Memory B cell (primary cell): ENCODE data around the gene TMEM256.

Source experiments
- ATAC-seq: fragments of 150-1000 bp; cut with Tn5 transposase; 2 replicates; pipeline ENCODE4 v1.10.0; 2021; ENCODE audit warnings: low read depth, mild to moderate bottlenecking, moderate library complexity
- DNase-seq, 2 donors: peaks; one replicate each; pipeline ENCODE4 v3.0.0; 2022; ENCODE audit warnings: low spot score in 2 of 2
- H3K27ac Mint-ChIP-seq: one replicate; pipeline ENCODE4 v1.8.0; 2022; ENCODE audit warnings: mild to moderate bottlenecking, moderate library complexity, mixed read lengths
- H3K27me3 Mint-ChIP-seq: one replicate; pipeline ENCODE4 v1.8.0; 2022; ENCODE audit warnings: mixed read lengths
- H3K36me3 Mint-ChIP-seq: one replicate; pipeline ENCODE4 v1.8.0; 2022; ENCODE audit warnings: mild to moderate bottlenecking, mixed read lengths
- H3K4me1 Mint-ChIP-seq: one replicate; pipeline ENCODE4 v1.8.0; 2022; ENCODE audit warnings: mixed read lengths
- H3K4me3 Mint-ChIP-seq: one replicate; pipeline ENCODE4 v1.8.0; 2022; ENCODE audit warnings: mild to moderate bottlenecking, moderate library complexity, mixed read lengths
- H3K9me3 Mint-ChIP-seq: one replicate; pipeline ENCODE4 v1.8.0; 2022; ENCODE audit warnings: mixed read lengths

TMEM256 gene

DNA sequence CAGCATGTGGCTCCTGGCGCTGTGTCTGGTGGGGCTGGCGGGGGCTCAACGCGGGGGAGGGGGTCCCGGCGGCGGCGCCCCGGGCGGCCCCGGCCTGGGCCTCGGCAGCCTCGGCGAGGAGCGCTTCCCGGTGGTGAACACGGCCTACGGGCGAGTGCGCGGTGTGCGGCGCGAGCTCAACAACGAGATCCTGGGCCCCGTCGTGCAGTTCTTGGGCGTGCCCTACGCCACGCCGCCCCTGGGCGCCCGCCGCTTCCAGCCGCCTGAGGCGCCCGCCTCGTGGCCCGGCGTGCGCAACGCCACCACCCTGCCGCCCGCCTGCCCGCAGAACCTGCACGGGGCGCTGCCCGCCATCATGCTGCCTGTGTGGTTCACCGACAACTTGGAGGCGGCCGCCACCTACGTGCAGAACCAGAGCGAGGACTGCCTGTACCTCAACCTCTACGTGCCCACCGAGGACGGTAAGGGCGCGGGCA lies 4.4 kb upstream of the TMEM256 start:
- Mint-ChIP-seq H3K9me3 (no peaks in the 10 kb centered on the region), H3K4me3 (no peak overlapping the region), H3K4me1 (peaks cover 12% of the 10 kb centered on the region), H3K36me3 (no peaks in the 10 kb centered on the region), H3K27ac (no peak overlapping the region), H3K27me3 (peaks cover 16% of the 10 kb centered on the region)
- ATAC-seq (no peak), DNase-seq (no peak)

DNA sequence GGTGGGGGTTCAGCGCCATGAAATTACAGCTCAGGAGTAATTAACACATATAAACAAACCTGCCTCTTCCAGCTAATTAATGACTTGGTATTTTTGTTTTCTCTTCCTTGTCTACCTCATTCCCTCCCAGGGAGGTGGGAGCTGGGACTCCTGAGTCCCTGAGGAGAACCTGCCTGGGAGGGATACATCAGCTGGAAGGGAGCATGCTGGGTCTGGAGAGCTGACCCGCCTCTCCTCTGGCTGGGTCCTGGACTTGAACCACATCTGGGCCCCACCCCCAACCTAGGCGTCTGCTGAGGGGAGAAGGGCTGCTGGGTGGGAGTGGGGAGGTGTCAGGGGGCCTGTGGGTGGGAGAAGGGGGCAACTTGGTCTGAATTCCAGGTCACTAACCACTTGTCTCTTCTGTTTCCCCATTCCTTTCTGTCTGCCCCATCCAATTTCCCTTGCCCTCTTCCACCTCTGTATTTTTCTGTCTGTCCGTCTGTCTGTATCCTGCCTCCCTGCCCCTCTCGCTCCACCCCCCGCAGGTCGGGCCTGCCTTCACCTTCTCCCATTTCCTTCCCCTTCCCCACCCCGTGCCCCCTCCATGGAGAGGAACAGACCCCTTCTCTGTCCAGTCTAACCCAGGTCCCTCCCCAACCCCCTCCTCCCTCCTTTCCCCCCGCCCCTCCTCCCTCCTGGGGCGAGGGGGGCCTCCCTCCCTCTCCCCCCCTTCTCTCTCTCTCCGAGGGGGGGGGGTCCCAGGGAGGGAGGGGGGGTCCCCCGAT lies 3.8 kb upstream of the TMEM256 start, which contains the start of gene NLGN2:
Gene NLGN2, plus strand, starts transcription at position 361 of the 767 bp plus-strand sequence. CDS start 411 bp downstream, outside the sequence.
- Mint-ChIP-seq H3K4me1 (peaks cover 16% of the 10 kb centered on the region), H3K27me3 (peaks cover 16% of the 10 kb centered on the region), H3K4me3 (peak within 1 kb of the TSS; percentile 35), H3K27ac (no peak within 1 kb of the TSS), H3K9me3 (no peaks in the 10 kb centered on the region), H3K36me3 (no peaks in the 10 kb centered on the region)
- no peak for ATAC-seq
- DNase-seq = no peak

DNA sequence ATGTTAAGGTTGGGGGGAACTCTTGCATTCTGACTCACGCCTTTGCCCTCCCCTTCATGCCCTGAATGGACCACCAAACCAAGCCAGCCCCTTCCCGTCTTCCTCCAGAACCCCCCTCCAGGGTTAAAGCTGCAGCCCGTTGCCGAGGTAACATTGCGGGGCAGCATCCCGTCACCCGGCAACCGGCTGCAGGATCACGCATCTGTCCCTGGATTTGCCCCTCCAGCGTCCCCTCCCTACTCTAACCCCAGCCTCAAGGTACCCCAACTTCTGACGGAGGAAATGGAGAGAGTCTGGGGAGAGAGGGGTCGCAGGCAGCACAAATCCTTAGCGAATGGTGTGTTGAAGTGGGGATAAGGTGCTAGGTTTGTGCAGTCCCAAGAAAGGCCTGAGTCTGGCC lies 3.2 kb upstream of the TMEM256 start:
- H3K4me1 Mint-ChIP-seq = peaks cover 16% of the 10 kb centered on the region
- no peak overlapping the region for H3K27ac Mint-ChIP-seq
- no peaks in the 10 kb centered on the region for H3K9me3 Mint-ChIP-seq
- H3K27me3 Mint-ChIP-seq = peaks cover 16% of the 10 kb centered on the region
- ATAC-seq = no peak
- H3K4me3 Mint-ChIP-seq = no peak overlapping the region
- no peaks in the 10 kb centered on the region for H3K36me3 Mint-ChIP-seq
- DNase-seq = no peak

DNA sequence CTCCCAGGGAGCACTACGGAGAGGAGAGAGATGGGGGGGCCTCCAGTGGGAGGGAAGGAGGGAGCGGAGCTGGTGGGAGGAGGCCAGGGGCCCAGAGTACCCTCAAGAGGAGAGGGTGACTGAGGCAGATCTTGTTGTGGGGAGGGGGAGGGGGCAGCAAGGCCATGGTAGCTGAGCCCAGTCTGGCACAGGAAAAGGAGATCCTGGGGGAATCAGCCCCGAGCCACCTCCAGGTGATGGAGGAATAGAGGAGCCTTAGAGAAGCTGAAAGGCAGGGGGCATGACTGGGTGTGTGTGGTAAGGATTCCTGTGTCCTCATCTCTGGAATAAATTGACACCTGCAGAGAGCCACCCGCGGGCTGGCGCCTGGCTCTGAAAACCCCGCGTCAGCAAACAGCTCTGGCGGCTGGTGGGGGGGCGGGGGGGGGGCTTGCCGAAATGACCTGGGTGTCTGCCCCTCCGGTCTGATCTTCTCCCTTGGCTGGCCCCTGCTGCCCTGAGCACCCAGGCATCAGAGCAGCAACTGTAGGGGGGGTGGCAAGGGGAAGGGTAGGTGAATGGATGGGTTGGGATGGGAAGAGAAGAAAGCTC lies 2.4 kb upstream of the TMEM256 start:
- Mint-ChIP-seq H3K4me1 (peaks cover 19% of the 10 kb centered on the region), H3K9me3 (no peaks in the 10 kb centered on the region)

DNA sequence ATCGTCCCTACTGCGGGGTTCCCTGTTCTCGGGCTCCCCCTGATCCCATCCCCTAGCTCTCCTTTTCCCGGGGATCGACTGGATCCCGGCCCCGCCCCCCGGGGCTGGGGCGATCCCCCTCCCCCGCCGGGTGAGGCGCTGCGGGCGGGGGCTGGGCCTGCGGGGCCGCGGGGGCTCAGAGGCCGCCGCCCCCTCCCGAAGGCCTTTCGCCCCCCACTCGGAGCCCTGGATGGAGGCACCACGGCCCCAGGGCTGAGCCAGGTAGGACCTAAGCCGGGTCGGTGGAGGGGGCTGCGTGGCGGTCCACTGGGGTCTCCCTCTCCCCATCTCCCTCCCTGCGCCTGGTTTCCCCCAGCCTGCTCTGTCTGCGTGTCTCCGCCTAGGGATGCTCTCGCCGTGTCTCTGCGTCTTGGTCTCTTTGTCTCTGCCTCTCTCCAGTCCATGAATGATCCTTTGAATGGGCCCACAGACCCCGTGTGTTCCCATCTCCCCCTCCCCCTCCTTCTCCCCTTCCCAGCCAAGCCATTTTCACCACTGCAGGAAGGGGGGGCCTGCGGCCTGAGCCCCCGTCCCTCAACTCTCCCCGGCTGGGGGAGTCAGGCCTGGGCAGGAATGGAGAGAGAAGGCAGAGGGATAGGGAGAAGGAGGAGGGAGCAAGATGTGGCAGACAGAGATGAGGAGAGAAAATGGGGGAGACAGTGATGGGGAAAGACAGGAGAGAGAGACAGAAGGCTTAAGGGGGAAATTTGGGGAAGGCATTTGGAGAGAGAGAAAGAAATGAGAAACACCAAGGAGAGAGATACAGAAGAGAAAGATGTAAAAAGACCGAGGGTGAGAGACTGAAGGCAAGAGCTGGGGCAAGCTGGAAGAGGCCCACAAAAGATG lies 1.7 kb upstream of the TMEM256 start:
- H3K27me3 Mint-ChIP-seq = peaks cover 16% of the 10 kb centered on the region
- peak overlapping the region; percentile 72 for H3K27ac Mint-ChIP-seq
- H3K36me3 Mint-ChIP-seq = peaks cover 2% of the 10 kb centered on the region
- peak overlapping the region; percentile 89 for H3K4me3 Mint-ChIP-seq
- DNase-seq (no peak), ATAC-seq (no peak)
- H3K9me3 Mint-ChIP-seq = no peaks in the 10 kb centered on the region
- H3K4me1 Mint-ChIP-seq = peaks cover 19% of the 10 kb centered on the region

More for the DNA sequence above, 2.4 kb upstream of the TMEM256 start:
- DNase-seq (no peak), ATAC-seq (no peak)
- H3K4me3 Mint-ChIP-seq = peak overlapping the region; percentile 75
- no peak overlapping the region for H3K27ac Mint-ChIP-seq
- H3K27me3 Mint-ChIP-seq = peaks cover 16% of the 10 kb centered on the region
- peaks cover 2% of the 10 kb centered on the region for H3K36me3 Mint-ChIP-seq

DNA sequence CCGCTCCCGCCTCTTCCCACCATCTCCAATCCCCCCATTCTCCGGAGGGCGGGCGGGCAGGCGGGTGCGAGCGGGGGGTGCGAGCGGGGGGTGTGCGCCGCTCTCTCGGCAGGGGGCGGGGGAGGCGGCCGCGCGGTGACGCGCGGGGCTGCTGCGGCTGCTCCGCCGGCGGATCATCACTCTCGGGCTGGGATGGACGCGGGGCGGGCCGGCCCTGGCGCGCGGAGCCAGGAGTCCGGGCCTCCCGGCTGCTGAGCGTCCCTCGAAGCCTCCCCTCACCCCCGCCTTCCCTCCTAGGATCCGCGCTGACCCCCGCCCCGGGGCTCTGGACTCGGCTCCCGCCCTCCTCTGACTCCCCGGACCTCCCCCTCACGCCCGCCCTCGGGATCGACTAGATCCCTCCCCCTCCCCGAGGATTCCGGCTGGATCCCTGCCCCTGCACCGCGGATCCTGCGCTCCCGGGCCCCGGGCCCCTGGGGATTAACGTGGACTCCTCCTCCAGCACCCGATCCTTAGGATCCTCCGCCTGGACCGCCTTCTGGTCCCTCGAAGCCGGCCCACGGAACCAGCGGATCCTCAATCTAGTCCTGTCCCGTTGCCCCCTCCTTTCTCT lies 946 bp upstream of the TMEM256 start:
- H3K27ac Mint-ChIP-seq = peak overlapping the region; percentile 91
- H3K4me3 Mint-ChIP-seq = peak overlapping the region; percentile 97
- peaks cover 19% of the 10 kb centered on the region for H3K4me1 Mint-ChIP-seq
- peaks cover 15% of the 10 kb centered on the region for H3K27me3 Mint-ChIP-seq
- H3K9me3 Mint-ChIP-seq = no peaks in the 10 kb centered on the region
- H3K36me3 Mint-ChIP-seq = peaks cover 2% of the 10 kb centered on the region
- ATAC-seq (peak; percentile 37), DNase-seq (peak in 1 of 2 donors; percentile 51)

DNA sequence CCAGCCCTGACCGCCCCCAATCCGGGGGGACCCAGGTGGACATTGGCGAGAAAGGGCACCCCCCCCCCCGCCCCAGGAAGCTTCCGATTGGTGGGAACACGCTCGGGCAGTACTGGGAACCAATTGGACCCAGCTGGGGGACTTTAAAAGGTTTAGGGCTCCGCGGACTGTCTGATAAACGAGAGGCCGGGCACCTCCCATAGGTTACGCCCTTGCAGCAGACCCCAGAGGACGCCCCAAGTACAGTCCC lies 245 bp downstream of the TMEM256 start:
- Mint-ChIP-seq H3K4me1 (peaks cover 16% of the 10 kb centered on the region), H3K27me3 (peaks cover 8% of the 10 kb centered on the region), H3K4me3 (peak overlapping the region; percentile 97), H3K36me3 (peaks cover 2% of the 10 kb centered on the region), H3K27ac (peak overlapping the region; percentile 91), H3K9me3 (no peaks in the 10 kb centered on the region)
- no peak for DNase-seq
- peak; percentile 6 for ATAC-seq

DNA sequence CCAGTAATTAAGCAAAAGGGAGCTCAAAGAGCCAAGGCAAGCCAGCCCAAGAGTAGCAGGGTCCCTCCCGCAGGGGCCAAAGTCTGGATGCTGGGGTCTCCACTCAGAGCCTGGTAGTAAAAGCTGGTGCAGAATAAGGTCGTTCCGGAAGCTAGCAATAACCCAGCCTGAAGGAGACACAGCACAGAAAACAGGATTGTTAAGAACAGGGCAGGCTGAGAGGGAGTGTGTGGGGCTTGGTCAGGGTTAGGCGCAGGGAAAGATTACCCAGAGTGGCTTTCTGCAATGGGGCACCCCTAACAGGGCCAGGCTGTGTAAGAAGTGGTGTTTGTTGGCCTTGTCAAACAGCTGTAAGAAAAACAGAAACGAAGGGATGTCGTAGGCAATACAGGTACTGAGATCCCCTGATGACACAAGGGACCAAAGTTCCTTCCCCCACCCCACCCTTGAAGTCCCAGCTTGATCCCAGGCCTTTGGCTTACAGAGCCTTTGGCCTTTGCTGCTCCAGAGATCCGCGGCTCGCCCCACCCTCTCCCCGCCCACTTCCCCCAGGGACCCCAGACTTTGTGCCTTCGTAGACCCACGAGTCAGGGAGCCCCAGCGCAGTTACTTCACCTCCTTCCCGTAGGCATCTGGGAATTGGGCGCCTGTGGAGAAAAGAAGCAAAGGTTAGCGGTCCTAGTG lies 712 bp downstream of the TMEM256 start:
- Mint-ChIP-seq H3K36me3 (peaks cover 2% of the 10 kb centered on the region), H3K27me3 (peaks cover 8% of the 10 kb centered on the region), H3K4me3 (peak overlapping the region; percentile 97), H3K4me1 (peaks cover 16% of the 10 kb centered on the region), H3K9me3 (no peaks in the 10 kb centered on the region), H3K27ac (peak overlapping the region; percentile 91)
- ATAC-seq (no peak), DNase-seq (no peak)

DNA sequence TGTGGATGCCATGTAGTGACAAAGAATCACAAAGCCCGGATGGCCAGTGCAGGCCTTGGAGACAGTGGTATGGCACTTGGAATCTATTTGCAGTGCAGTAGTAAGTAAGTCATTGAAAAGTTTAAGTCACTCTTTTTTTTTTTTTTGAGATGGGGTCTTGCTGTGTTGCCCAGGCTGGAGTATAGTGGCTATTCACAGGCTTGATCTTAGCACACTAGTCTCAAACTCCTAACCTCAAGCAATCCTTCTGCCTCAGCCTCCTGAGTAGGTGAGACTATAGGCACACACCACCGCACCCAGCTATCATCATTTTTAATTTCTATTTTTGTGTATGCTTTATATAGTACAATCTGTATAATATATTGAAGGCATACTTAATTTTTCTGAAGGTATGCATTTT lies 5.3 kb downstream of the TMEM256 start:
- H3K27ac Mint-ChIP-seq = no peak overlapping the region
- no peak overlapping the region for H3K4me3 Mint-ChIP-seq
- no peaks in the 10 kb centered on the region for H3K27me3 Mint-ChIP-seq
- no peaks in the 10 kb centered on the region for H3K9me3 Mint-ChIP-seq
- ATAC-seq (no peak), DNase-seq (no peak)
- H3K36me3 Mint-ChIP-seq = peaks cover 2% of the 10 kb centered on the region
- peaks cover 17% of the 10 kb centered on the region for H3K4me1 Mint-ChIP-seq

DNA sequence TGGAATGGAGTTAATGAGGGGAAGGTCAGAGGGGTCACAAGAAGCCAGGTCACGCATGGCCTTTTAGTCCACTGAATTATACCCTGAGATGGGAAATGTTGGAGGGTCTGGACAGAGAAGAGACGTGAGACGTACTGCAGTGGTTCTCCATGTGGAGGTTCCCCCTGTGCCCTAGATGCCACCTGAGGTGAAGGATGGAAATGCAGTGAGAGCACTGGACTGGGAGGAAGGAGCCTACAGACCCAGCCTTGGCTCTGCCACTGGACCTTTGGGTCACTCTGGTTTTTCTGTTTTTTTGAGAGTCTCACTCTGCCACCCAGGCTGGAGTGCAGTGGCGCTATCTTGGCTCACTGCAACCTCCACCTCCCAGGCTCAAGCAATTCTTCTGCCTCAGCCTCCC lies 7.8 kb downstream of the TMEM256 start:
- H3K36me3 Mint-ChIP-seq = peaks cover 1% of the 10 kb centered on the region
- H3K9me3 Mint-ChIP-seq = no peaks in the 10 kb centered on the region
- no peak overlapping the region for H3K27ac Mint-ChIP-seq
- H3K27me3 Mint-ChIP-seq = no peaks in the 10 kb centered on the region
- DNase-seq (no peak), ATAC-seq (no peak)
- H3K4me1 Mint-ChIP-seq = peaks cover 14% of the 10 kb centered on the region
- no peak overlapping the region for H3K4me3 Mint-ChIP-seq

DNA sequence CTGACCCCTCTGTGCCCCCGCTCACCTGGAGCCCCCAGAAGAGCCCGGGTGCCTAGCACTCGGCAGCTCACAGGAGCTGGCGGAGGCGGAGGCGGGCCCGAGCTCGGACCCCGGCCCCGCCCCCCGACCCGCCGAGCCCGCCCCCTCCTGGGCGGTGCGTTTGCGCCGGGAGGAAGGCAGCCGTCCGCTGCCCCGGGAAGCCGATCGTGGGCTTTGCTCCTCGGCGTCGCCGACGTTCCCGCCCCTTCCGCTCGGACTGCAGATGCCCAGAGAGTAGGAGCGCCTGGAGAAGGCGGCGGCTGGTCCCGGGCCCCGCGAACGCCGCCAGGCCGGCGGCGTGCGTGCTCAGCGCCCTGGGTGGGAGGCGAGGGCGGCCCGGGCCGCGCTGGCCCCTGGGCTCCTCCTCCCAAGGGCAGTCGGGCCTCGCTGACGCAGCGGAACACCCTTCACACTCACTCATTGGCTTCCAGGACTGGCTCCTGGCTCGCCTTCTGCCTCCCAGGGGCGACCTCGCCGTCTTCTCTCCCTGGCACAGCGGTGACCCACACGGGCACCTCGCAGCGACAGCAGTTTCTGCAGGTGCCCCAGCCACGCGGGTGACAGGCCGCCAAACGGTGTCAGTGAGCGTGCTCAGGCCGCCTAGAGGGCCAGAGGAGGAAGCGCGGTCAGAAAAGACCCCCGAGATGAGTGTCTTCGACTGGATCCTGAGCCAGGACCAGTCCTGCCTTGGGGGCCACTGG lies 9.3 kb downstream of the TMEM256 start, which contains the start of gene PLSCR3:
Gene PLSCR3, minus strand, starts transcription at position 74 of the 740 bp plus-strand sequence. CDS start 415 bp downstream, outside the sequence.
- Mint-ChIP-seq H3K27ac (peak within 1 kb of the TSS; percentile 81), H3K36me3 (peaks cover 8% of the 10 kb centered on the region), H3K9me3 (no peaks in the 10 kb centered on the region), H3K4me1 (peaks cover 14% of the 10 kb centered on the region), H3K27me3 (no peaks in the 10 kb centered on the region), H3K4me3 (peak within 1 kb of the TSS; percentile 94)
- peak; percentile 90 for ATAC-seq
- DNase-seq = peak; percentile 80 to 89

DNA sequence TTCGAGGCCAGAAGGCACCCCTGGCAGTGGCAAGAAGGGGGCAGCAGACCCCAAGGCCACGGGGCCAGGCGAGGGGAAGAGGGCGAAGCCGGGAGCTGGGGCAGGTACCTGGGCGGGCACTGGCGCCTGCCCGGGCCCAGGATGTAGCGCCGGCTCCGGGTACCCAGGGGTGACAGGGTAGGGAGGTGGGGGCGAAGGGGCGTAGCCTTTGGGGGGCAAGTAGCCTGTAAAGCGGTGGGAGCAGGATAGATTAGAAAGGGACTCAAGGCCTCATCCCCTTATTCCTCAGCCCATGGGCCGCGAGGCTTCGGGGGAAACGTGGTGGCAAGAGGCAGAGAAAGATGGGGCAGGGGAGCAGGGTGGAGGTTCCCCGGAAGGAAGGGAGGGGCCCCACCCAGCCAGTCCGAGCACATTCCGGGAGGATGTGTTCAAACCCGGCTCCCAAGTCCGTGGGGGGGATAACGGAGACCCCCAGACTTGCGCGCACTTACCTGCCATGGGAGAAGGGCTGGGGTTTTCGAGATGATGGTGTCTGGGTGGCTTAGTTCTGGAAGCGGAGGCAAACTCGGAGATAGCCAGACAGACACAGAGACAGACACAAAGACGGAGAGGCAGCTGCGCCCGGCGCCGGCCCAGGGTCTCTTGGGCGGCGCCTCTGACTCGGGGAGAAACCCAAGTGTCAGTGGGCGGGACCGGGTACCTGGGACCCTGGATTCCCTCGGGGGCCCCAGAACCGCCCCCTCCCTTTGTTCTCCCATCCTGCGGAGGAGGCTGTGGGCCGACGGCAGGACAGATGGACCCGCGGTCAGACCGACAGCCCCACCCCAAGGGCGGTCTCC lies 10.1 kb downstream of the TMEM256 start:
- H3K4me1 Mint-ChIP-seq = peaks cover 14% of the 10 kb centered on the region
- H3K27ac Mint-ChIP-seq = peak overlapping the region; percentile 81
- ATAC-seq (peak; percentile 74), DNase-seq (no peak)
- H3K36me3 Mint-ChIP-seq = peaks cover 10% of the 10 kb centered on the region
- H3K4me3 Mint-ChIP-seq = peak overlapping the region; percentile 93
- H3K9me3 Mint-ChIP-seq = no peaks in the 10 kb centered on the region
- H3K27me3 Mint-ChIP-seq = no peaks in the 10 kb centered on the region
